ENCODE results near the gene TUBB6. TPM values are rescaled to one million over a fixed set of nuclear protein-coding genes. Genes with fewer than 3 reads are reported as not detected.

TUBB6 gene
- total and polyA plus RNA-seq, 4 donors = 57.8 to 157 (median 109) TPM

GRCh38 chr18:12301263-12302005 is 6.6 kb upstream of the TUBB6 start:
- no peaks in the 10 kb centered on the region for H3K9me3 ChIP-seq (ENCODE audit: control insufficient read depth in 4 of 4, insufficient read depth in 3 of 4, low read length in 3 of 4)
- ATAC-seq (ENCODE audit: insufficient read depth, low FRiP score) (no peak), DNase-seq (peak in 1 of 3 donors; percentile 13)
- no peak overlapping the region for H3K27ac ChIP-seq (ENCODE audit: low read depth in 1 of 2, low read length in 1 of 2)
- peaks cover 0 to 9% (median 0%) of the 10 kb centered on the region in 5 donors for H3K4me1 ChIP-seq (ENCODE audit: control insufficient read depth in 5 of 5, insufficient read depth in 5 of 5, low read length in 5 of 5)
- WGBS, 2 donors = 85 to 90% methylated on average over 13 of the region's 13 CpGs
- no peak for TF ChIP-seq CTCF (IDR thresholded peaks at IDR 0.05; ENCODE audit: control extremely low read depth, extremely low read depth)
- H3K4me3 ChIP-seq = no peak overlapping the region
- no peaks in the 10 kb centered on the region for H3K27me3 ChIP-seq (ENCODE audit: control insufficient read depth in 3 of 3, insufficient read depth in 3 of 3, low read length in 2 of 3)
- H3K36me3 ChIP-seq (ENCODE audit: control insufficient read depth in 4 of 4, insufficient read depth in 4 of 4, low read length in 4 of 4) = no peaks in the 10 kb centered on the region
- H3K9ac ChIP-seq (ENCODE audit: insufficient read depth in 1 of 2, low read length in 2 of 2) = no peak overlapping the region

GRCh38 chr18:12302391-12303147 is 5.5 kb upstream of the TUBB6 start:
- no peak for ATAC-seq (ENCODE audit: insufficient read depth, low FRiP score)
- Histone ChIP-seq H3K4me1 (ENCODE audit: control insufficient read depth in 5 of 5, insufficient read depth in 5 of 5, low read length in 5 of 5) (peaks cover 0 to 19% (median 0%) of the 10 kb centered on the region in 5 donors), H3K27ac (ENCODE audit: low read depth in 1 of 2, low read length in 1 of 2) (no peak overlapping the region), H3K27me3 (ENCODE audit: control insufficient read depth in 3 of 3, insufficient read depth in 3 of 3, low read length in 2 of 3) (peaks cover 0 to 3% (median 0%) of the 10 kb centered on the region in 3 donors), H3K9ac (ENCODE audit: insufficient read depth in 1 of 2, low read length in 2 of 2) (no peak overlapping the region), H3K4me3 (no peak overlapping the region), H3K36me3 (ENCODE audit: control insufficient read depth in 4 of 4, insufficient read depth in 4 of 4, low read length in 4 of 4) (no peaks in the 10 kb centered on the region), H3K9me3 (ENCODE audit: control insufficient read depth in 4 of 4, insufficient read depth in 3 of 4, low read length in 3 of 4) (no peaks in the 10 kb centered on the region)
- WGBS, 2 donors = 83 to 88% methylated on average over 14 of the region's 14 CpGs
- no peak for DNase-seq
- no peak for TF ChIP-seq CTCF (IDR thresholded peaks at IDR 0.05; ENCODE audit: control extremely low read depth, extremely low read depth)

- H3K4me1 ChIP-seq (ENCODE audit: control insufficient read depth in 5 of 5, insufficient read depth in 5 of 5, low read length in 5 of 5) = peaks cover under 1 to 22% (median 3%) of the 10 kb centered on the region in 5 donors
- H3K27ac ChIP-seq (ENCODE audit: low read depth in 1 of 2, low read length in 1 of 2) = no peak overlapping the region
- peaks cover 0 to 2% (median under 1%) of the 10 kb centered on the region in 4 donors for H3K36me3 ChIP-seq (ENCODE audit: control insufficient read depth in 4 of 4, insufficient read depth in 4 of 4, low read length in 4 of 4)
- H3K4me3 ChIP-seq = no peak overlapping the region
- TF ChIP-seq CTCF (IDR thresholded peaks at IDR 0.05; ENCODE audit: control extremely low read depth, extremely low read depth) = no peak
- ATAC-seq (ENCODE audit: insufficient read depth, low FRiP score) (no peak), DNase-seq (peak in 1 of 3 donors; percentile 58)
- WGBS, 2 donors = 70 to 82% methylated on average over 19 of the region's 19 CpGs
- H3K9me3 ChIP-seq (ENCODE audit: control insufficient read depth in 4 of 4, insufficient read depth in 3 of 4, low read length in 3 of 4) = no peaks in the 10 kb centered on the region
- H3K27me3 ChIP-seq (ENCODE audit: control insufficient read depth in 3 of 3, insufficient read depth in 3 of 3, low read length in 2 of 3) = peaks cover 0 to 9% (median 3%) of the 10 kb centered on the region in 3 donors
- H3K9ac ChIP-seq (ENCODE audit: insufficient read depth in 1 of 2, low read length in 2 of 2) = no peak overlapping the region
Observed at GRCh38 chr18:12304351-12305210, 3.5 kb upstream of the TUBB6 start.

Data from lung (tissue), 12 donors.